GM19328 (cell line): ENCODE data around the gene SDR39U1.

ENCODE experiments used
- ATAC-seq: cut with Tn5 transposase; IDR thresholded peaks from one replicate; pipeline ENCODE4 v1.9.1; 2021; ENCODE audit warnings: mild to moderate bottlenecking, moderate library complexity; ENCODE audit not compliant: unreplicated experiment

SDR39U1 gene

DNA sequence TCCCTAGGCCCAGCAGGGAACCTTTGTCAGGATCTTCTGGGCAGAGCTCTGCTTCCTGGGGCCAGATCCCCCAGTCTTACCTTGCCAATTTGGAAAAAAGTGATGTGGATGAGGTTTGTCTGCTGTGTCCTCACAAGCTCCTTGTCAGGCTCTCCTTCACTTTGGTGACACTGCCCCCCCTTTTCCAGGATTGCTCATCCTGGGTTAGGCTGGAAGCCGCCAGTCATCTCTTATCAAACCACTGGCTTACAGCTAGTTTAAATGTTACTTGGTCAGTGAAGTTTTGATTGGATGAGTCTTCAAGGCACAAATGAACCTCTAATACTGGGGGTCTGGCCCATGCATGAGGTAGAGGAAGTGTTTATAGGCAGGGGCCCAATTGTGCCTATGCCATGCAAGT lies 28.5 kb downstream of the SDR39U1 start:
- no peak for ATAC-seq

DNA sequence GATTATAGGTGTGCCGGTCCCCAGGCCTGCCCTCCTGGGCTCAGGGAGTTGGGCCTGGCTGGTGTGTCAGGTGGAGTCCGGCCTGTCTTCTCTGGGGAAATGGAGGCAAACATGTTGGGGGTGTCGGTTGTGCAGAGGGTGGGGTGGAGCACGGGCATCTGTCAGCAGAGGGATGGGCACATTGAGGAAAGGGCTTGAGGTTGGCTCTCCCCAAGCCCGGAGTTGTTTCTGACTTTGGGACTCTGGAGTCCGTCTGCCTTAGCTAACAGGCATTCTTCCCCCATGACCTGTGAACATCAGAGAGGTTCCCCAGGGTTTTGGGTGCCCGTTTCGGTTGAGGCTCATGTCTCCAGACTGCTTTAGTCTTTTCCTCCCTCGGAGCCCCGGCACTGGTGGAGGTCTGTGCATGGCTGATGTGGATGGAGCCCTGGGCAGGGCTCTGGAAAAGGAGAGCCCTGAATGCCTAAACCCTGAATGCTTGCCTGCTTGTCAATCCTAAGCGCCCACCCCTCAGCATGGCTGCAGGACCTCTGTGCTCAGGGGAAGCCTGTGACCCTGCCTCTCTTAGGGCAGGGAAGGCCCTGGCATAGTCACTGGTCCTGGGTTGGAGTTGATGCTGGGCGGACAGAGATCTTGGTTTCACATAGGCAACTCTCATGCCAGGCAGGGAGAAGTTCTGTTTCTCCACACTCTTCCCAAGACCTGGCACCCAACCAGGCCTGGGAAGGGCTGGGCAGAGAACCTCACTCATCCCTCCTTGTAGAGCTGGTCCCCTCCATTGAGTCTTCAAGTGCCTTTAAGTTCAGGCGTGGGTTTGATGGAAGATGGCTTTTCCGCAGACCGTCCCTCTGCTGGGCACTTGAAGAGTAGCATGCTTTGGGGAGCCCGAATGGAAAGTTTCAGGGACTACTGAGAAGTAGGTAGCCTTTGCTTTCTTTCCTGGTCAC lies 30.9 kb downstream of the SDR39U1 start:
- no peak for ATAC-seq

DNA sequence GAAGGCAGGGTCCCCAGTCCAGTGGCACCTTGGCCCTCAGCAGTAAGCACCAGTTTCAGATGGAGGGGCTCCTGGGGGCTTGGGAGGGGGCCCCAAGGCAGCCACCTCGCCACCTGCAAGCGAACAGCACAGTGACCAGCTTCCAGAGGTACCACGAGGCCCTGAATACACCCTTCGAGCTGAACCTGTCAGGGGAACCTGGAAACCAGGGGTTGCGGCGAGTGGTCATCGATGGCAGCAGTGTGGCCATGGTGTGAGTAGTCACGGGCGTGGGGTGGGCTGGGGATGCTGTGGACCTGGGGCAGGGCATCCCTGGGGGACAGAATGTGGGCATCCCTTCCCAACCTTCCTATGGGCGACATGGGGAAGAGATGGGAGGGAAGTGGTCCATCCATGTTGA lies 32.6 kb downstream of the SDR39U1 start:
- no peak for ATAC-seq

DNA sequence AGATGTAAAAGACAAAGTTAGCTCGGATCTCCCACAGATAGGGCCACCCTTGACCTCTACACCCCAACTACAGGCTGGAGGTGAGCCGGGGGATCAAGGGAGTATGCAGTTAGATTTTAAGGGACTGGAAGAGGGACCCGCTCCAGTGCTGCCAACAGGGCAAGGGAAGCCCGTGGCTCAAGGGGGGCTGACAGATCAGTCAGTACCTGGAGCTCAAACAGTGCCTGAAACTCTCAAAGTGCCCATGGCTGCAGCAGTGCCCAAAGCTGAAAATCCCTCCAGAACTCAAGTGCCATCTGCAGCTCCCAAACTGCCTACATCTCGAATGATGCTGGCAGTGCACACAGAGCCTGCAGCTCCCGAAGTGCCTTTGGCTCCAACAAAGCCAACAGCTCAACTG lies 33.4 kb downstream of the SDR39U1 start:
- no peak for ATAC-seq

DNA sequence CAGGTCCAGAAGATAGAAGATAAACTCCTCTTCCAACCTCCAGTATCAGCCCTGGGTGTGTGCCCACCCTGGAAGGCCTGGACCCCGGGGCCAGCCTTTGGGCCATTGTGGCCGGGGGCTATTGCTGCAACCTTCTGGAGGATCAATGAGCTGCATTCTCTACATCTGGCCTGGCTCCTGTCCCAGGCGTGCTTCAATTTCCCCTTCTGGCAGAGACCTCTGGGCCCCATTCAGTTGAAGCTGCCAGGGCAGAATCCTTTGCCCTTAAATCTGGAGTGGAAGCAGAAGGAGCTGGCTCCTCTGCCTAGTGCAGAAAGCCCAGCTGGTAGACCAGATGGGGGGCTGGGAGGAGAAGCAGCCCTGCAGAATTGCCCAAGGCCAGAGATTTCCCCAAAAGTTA lies 33.8 kb downstream of the SDR39U1 start:
- ATAC-seq: no peak

DNA sequence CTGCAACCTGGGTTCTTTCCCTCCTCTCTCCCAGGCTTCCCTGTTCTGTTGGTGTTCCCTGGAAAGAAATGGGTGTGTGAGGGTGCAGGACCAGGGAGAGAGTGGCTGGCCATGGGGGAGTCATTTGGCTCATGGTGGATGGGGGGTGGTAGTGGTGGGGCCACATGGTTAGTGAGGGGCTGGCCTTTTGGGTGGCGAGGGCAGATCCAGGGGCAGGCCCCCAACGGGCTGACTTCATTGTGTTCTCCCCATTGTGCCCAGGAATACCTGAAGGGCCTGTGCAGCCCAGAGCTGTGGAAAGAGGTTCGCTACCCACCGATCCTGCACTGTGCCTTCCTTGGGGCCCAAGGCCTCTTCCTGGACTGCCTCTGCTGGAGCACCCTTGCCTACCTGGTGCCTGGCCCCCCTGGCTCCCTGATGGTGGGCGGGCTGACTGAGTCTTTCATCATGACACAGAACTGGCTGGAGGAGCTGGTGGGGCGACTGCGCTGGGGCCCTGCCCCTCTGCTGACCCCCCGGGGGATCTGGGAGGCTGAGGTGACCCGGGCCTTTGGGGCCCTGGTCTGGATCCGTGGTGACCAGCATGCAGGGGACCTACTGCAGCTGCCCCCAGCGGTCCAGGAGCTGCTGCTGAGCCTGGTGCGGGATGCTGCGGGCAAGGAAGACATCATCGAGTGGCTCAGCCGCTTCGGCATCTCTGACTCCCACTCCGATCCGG lies 34.8 kb downstream of the SDR39U1 start:
- no peak for ATAC-seq

DNA sequence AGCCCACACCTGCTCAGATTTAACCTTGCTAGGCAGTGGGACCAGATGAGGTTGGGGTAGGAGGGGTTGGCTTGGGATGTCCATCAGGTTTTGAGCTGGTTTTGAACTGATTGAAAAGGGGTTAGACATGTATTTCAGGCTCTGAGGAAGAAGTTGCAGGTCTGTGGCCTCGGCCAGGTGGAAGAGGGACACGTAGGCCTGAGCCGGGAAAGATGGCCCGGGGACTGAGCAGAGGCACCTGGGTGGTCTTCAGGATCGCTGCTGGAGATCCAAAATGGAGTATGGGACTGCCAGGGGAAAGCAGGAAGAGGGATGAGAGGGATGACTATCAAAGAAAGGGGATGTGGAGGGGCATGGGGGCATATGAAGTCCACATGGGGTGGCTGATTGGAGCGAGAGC lies 36.2 kb downstream of the SDR39U1 start:
- no peak for ATAC-seq

DNA sequence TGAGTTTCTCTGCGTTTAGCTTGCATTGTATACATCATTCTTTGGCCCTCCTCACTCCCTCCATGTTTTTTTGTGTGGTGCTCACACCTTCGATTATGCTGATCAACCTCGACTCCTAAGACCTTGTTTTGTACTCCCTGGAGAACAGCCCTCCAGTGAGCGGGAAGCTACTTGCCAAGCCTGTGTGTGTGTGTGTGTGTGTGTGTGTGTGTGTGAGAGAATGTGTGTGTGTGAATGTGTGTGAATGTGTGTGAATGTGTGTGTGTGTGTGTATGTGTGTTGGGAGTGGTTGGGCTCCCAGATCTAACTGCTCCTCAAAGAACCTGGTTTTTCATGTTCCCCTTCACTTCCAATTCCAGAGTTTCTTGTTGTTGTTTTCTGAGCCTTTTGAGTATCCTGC lies 37.8 kb downstream of the SDR39U1 start:
- no peak for ATAC-seq

DNA sequence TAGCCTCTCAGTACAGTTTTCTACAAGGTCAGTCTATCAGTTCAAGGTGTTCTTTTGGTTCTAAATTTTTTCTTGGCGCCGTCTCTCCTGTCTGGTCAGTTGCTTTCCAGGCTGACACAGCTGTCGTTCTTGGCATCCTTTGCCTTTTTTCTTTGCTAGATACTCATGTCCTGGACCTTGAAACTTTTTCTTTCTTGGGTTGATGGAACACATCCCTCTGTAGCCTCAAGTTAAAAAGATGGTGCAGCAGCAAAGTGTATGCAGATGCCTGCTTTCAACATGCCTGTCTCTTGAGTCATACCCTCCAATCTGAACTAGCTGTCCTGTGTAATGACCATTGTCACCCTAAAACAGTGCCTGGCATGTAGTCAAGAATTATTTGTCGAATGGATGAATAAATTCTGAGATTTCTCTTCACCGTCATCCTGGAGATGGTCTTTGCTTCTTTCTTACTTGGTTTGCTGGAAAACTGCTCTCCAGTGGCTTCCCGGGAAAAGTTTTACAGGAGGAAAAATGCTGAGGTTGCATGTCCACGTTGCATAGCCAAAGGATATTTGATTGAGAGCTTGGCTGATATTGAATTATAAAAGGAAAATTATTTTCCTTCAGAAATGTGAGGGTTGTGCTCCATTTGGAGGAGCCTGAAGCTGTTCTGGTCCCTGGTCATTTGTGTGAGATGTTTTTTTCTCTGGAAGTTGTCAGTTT lies 39.1 kb downstream of the SDR39U1 start:
- ATAC-seq: no peak

DNA sequence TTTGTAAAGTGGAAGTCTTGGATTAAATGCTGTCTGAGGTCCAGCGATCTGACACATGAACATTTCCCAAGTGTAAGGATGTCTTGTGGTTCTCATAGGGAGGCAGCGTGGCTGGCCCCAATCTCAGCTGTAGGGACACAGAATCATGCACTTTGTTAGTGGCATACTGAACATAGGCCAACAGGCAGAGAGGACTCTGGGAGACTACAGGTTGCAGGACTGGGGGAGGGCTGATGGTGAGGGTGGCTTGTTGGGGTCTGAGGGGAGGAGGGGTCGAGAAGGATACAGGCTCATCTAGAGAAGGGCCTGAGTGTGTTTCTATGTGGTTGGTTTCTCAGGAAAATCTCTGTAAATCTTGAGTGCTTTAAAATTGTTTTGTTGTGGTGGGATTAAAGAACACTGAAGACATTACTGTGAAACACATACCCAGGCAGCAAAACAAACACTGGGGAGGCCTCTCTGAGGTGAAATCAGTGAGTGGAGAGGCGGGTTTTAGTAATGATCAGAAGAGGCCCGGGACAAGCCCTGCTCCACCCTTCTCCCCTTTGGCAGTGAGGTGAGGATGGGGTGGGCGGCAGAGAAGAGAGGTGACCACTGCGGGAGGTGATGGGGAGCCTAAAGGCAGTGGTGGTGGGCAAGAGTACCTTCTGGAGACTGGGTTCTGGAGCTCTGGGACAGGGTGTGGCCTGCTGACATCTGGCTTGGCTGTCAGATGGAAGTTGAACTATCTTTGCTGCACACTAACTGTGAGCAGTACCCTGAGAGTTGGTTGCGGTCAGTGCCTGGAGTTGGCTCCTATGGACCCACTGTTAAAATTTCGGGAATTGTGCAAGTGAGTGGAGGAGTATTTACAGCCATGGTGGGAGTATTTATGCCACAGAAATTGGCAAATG lies 40.5 kb downstream of the SDR39U1 start:
- no peak for ATAC-seq

DNA sequence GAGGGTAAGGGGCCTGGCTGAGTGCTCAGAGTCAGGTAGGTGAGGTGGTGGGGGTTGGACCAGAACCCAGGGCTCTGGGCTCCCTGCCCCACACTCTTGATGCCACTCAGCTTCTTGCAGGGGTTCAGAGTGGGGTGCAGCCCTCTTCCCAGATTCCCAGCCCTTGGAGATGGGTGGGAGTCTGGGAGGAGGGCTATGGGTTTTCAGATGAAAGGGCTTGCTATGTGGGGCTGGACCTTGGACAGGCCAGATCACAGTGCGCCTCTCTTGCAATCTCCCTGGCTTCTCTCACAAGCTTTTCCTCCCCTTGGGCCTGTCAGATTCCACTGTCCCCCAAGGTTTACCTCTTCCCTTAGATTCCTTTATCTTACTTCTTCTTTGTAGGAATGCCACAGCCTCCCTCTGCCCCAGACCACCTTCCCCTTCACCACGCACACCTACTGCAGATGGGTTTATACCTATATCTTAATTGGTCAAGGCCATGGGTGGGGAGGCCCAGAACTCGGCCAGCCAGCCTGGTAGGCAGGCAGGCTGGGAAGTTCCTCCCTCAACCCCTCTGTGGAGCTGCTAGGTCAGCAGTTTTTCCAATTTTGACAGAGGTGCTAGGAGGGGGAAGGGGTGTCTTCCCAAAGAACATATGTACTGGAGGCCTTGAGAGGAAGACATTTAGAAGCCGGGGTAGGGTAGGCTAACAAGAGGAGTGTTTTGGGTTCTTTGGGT lies 42.4 kb downstream of the SDR39U1 start:
- ATAC-seq: no peak

DNA sequence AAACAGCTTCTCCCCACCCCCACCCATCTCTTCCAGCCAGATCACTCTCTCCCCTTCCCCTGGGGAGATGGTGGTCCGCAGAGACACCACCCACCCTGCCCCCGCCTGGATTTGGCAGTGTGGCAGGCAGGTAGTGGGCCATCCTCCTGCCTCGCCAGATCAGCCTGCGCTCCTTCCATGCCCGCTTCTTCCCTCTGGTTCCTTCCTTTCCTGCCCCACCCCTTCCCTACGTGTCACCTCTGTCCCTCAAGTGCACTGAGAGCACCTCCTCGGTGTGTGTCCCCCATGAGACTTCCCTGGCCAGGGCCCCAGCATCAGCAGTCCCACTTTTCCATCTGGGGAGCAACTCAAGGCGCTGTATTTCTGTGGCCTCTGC lies 43.1 kb downstream of the SDR39U1 start:
- no peak for ATAC-seq

DNA sequence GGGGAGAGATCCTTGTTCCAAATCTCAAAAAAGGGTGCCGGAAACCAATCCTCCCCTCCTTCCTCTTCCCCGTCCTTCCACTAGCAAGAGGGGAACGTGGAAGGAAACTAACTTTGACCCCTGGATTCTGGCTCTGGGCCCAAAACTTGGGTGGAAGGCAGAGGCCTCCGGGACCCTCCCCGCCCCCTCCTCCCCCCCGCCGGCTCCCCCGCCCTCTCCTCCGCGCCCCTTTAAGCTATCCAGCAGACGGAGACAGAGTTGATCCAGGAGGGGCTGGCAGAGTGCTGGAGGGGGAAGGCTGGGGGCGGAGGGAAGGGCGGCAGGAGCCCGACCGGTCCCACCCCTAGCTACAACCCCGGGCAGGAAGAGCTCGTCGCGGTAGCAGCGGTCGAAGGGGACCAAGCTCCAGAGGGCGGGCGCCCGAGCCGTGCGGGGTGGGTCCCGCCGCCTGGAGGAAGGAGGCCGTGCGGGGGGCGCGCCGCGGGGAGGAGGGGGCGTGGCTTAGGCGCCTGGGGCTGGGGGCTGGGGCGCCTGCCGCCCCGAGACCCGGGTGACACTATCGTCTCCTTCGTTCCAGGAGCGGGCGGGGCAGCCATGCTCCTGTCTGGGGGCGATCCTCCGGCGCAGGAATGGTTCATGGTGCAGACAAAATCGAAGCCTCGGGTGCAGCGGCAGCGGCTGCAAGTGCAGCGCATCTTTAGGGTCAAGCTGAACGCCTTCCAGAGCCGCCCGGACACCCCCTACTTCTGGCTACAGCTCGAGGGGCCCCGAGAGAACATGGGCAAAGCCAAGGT lies 43.7 kb downstream of the SDR39U1 start, which contains the start of gene NYNRIN:
Gene NYNRIN (plus strand): TSS at position 351 of the 794 bp plus-strand sequence. CDS start 244 bp downstream, at position 595.
- ATAC-seq: no peak

DNA sequence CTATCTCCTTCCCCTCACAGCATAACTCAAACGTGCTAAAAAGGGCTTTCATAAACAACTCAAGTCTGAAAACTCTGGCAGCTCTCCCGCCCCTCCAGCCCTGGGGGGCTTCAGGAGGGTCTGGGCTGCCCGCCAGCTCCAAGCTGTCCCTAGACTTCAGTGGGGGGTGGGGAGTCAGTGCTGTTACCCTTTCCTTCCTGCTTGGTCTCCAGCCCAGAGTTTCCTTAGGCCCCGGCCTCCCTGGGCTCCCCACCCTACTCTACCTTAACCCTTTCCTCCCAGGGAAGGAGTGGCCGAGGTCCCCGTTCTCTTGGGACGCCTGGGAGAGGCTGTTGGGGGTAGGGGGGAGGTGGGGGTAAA lies 44.3 kb downstream of the SDR39U1 start:
- ATAC-seq: no peak

DNA sequence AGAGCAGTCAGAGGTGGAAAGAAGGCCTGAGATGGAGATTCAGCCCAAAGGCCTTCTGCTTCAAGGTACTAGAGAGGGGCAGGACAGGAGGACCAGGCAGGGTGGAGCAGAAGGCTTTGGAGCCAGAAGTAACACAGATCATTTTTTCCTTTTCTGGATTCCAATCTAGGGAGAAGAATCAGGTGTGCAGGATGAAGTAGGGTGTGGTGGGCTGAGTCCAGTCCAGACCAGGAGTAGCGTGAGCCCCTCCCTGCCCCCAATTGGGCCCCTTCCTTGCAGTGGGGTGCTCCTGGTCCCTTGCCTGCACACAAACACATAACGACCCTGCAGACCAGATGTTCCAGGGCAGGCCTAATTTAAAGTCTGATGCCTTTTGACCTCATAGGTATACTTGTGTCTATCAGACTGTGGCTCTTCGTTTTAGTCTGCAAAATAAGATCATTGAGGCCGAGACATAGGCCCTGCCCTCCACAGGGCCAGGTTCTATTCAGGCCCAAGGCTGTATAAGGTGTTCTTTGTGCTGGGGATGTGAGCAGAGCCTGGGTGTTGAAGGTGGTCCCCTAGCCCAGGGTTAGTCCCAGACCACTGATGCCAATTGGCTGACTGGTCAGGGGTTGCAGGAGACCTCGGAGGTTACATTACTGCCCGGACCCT lies 44.8 kb downstream of the SDR39U1 start:
- ATAC-seq: no peak

DNA sequence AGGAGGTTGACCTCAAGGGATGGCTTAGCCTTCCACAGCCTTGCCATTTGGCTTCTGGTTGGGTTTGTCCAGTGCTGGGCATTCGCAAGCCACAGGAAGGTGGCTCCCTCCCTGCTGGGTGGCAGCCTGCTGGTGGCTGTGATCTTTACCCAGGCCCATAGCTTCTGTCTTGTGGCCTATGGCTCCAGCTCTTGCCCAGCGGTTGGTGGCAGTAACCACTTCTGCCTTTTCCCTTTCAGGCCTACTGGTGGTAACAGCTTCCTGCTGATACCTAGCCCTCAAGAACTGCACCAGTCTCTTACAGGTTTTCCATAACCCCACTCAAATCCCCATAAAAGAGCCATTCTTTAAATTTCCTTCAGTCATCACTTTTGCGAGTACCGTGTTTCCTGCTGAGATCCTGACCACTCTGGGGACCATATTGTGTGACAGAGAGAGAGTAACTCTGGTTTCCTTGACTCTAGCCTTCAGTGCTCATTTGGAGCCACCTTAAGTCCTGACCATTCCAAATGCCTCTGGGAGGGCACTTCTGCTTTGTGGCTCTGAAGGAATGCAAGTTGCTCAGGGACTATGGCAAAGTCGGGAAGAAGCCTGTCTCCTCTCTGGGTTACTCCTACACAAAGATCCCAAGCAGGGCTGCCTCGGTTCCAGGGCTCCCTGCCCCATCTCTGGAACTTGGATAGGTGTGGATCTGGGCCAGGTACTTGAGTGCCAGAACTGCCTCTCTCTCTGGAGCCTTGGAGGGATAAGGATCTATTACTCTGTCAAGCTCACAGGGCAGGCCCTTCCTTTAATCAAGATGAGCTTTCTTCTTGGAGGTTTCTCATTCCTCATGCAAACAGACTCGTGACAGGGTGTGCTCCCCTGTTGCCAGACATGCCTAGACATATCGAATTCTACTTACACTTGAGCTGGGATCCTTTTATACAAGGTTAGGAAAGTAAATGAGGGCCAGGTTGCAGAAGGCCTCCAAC lies 46.7 kb downstream of the SDR39U1 start:
- ATAC-seq: no peak

DNA sequence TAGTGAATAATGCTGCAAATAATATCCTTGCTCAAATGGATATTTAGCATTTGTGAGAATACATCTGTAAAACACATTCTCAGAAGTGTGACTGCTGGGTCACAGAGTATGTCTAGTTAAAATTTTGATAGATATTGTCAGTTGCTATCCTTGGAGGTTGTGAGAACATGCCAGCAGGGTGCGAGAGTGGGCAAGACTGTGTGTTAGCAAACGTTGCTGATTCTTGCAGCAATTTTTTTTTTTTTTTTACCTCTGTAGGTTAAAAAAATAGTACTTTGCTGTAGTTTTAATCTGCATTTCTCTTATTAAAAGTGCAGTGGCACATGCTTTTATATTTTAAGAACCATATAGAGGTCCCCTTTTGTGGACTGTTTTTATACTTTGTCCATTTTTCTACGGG lies 48.3 kb downstream of the SDR39U1 start:
- no peak for ATAC-seq
